Left lobe of liver (tissue), 2 donors: ENCODE results near the gene PRKD2. TPM values are rescaled to one million over a fixed set of nuclear protein-coding genes. Genes with fewer than 3 reads are reported as not detected.
A peak's percentile ranks its signal among the peaks of the same experiment; 100 is the strongest.

ENCODE experiments used
- ATAC-seq: fragments of 200-7000 bp; cut with Tn5 transposase; one replicate; pipeline ENCODE4 v1.9.1; 2020; ENCODE audit warnings: mild to moderate bottlenecking, moderate library complexity
- DNase-seq: peaks from one replicate; pipeline ENCODE4 v3.0.0-alpha.2; 2020; ENCODE audit warnings: low spot score
- total RNA-seq: library from RNA; stranded (reverse); gene quantifications from one replicate; pipeline ENCODE4 v1.2.1, GENCODE V29; 2021
- donor health status: DM: no; HTN: no; CAD: no; lungs with moderate emphysema.
- donor health status: DM: no; HTN: yes; CAD: no.

PRKD2 gene
- total RNA-seq, 1 donor from 2014 or later, result 13.7 TPM

DNA sequence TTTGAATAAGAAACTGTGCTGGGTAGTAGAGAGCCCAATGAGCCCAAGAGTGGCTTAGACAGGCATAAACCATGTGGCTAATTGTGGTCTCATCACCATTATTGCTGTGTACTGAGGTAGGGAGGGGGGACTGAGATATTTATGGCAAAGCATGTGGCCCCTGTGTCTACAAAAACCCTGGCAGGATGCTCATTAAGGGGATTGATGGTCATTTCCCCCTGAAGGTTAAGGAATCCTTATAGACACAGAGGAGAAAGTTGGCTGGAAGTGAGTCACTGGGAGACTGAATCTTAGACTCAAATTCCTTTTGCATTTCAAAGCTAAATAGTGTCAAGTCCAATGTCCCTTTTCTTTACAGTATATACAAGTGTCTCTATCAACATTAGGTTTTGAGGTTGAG is 46.1 kb downstream of the PRKD2 start:
- no peak for DNase-seq
- ATAC-seq, result no peak

DNA sequence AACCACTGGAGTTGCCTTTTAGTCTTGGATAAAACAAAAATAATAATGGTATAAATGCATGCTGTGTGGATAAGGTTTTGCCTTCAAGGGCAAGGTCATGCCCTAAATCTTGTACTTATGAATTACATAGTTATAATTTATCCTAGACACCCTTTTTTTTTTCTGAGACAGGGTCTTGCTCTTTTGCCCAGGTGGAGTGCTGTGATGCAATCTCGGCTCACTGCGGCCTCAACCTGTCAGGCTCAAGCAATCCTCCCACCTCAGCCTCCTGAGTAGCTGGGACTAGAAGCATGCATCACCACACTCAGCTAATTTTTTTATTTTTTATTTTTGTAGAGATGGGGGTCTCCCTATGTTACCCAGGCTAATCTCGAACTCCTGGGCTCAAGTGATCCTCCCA is 48.3 kb downstream of the PRKD2 start:
- no peak for DNase-seq
- no peak for ATAC-seq

DNA sequence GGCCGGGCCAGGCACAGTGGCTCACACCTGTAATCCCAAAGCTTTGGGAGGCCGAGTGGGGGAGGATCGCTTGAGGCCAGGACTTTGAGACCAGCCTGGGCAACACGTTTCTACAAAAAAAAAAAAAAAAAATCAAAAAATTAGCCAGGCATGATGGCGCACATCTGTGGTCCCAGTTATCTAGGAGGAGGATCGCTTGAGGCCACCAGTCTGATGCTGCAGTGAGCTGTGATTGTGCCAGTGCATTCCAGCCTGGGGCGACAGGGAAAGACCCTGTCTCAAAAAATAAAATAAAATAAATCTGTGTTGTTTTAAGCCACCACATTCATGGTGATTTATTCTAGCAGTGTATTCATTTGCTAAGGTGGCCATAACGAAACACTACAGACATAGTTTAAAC is 51.8 kb downstream of the PRKD2 start:
- DNase-seq (no peak), ATAC-seq (no peak)

DNA sequence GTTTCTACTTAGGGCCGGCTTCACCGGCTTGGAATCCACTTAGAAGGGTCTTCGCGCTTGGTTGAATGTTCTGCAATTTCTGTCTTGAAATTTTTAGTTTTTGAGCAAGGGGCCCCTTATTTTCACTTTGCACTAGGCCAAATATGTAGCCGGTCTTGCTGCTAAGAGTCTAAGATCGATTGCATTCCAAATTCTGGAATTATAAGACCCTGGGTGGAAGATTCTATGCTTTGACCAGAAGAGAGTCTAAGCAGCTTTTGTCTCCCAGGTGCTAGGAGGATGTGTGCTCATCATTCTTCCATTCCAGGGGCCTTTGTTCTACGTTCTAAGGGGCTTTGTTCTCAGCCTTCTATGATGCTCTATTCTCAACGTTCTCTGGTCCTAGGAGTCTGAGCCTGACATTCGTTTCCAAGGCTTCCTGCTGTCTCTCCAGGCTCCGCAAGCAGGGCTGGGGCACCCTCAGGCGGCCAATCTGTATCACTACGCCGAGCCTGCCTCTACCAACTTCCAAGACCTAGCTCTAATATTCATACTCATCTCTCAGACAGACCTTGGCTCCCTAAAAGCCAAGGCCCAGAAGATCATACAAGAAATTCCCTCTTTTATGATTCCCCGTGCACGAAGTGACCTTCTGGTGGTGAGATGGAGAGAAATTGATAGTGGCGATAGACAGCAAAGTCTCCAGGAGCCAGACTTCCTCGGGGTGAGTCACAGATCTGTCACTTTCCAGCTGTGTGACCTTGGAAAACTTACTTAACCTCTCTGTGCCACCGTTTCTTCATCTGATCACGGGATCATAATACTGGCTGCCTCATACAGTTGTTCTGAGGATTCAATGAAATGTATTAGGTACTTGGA is 55.0 kb downstream of the PRKD2 start:
- ATAC-seq (peak; percentile 71), DNase-seq (peak; percentile 76)

DNA sequence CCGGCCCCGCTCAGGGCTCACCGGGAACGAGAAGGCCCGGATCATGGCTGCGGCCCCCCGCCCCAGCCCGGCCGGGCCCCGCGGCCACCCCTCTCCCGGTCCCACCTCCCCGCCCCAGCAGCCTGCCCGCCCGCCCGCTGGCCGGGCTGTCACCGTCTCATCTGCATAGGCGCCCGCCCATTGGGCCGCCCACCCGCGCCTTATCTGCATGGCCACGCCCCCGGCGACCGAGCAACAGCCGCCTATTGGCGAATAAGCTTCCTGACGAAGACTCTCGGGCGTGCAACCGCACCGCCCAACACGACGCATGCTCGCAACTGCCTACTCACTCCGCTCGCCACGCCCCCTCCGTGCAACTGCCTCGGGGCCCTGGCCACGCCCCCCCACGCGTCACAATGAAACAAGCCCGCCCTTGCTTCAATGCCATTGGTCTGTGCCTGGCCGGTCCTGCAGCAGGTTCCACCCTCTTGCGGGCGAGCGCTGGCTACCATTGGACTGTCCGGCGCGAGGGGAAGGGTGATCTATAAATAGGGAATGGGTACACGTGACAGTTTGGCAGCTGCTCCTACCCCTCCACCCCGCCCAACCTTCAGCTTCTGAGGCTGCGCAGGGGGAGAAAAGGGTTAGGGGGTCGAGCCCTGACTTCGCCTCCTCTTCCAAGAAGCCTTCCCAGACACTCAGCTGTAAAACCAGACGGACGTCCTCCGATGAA is 55.7 kb downstream of the PRKD2 start, which contains the start of gene DACT3:
DACT3 (minus strand) TSS at position 163 of the 712 bp plus-strand sequence; CDS start at position 45, 118 bp downstream.
- ATAC-seq, result peak; percentile 92
- DNase-seq, result peak; percentile 100

DNA sequence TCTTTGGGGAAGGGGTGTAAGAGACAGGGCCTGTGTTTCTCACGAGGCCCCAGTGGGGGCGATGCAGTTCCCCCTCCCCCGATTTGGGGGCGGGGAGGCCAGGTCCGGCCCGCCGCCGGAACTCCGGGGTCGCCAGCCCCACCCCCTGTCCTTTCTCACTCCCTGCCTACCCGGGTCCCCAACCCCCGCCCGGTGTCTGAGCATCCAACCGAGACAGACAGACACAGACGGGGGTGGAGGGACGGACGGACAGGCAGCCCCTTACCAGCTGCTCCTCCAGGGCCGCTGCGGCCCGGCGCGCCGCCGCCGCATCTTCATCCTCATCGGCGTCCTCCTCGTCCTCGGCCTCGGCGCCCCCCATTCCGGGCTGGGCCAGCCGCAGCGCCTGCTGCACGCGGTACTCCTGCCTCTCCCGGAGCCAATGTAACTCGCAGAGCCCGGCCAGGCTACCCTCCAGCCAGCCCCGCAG is 56.3 kb downstream of the PRKD2 start:
- ATAC-seq, result no peak
- peak; percentile 65 for DNase-seq

DNA sequence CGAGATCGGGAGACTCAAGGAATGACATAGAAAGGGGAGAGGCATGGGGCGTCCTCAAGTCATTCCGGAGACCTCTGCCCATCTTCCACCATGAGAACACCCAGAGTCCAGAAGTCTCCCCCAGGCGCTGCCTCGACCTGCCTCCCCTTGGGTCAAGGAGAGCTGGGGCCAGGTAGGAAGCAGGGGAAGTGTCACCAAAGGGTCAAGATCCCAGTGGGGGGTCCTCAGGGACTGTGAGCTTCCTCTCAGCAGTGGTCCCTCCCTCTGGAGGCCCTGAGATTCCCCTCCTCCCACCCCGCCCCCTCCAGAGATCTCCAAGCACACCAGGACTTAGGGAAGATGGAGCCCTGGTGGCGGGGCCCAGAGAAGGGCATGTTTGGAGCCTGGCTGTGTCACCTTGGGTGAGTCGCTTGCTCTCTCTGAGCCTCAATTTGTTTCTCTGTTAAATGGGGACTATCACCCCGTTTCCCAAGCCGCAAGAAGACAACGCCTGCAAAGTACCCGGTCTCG is 56.9 kb downstream of the PRKD2 start:
- DNase-seq (no peak), ATAC-seq (no peak)

DNA sequence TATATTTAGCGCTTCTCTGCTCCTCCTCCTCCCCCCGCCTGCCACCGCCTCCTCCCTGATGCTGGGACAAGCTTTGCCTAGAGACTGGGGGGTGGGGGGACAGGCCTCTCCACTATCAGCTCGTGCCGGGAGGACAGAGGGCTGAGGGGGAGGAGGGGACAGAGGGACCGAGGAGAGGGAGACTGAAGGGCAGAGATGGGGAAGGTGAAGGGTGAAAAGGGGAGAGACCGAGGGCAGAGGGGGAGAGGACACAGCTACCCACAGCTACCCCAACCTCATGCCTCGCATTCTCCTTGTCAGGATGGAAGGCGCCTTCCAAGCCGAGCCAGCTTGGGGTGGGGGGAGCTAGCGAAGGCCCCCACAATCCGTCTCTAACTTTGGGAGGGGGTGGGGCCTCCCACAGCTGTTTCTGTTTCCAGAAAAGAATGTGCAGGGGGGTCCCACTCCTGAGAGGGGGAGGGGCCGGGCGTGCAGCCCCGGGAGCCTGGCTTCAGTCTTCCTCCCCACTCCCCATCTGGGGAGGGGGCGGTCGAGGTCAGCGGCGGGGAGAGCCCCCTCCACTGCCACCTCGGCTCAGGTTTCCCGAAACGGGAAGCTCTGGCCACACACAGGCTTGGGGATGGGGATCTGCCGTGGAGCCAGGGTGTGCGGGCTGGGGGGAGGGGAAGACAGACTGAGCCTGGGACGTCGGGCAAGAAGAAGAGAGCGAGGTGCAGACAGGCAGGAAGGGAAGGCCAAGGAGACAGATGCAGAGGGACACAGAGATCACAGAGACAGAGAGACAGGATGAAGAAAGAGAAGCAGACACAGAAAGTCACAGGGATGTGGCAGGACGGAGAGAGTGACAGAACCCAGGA is 57.5 kb downstream of the PRKD2 start:
- ATAC-seq, result no peak
- DNase-seq, result no peak

DNA sequence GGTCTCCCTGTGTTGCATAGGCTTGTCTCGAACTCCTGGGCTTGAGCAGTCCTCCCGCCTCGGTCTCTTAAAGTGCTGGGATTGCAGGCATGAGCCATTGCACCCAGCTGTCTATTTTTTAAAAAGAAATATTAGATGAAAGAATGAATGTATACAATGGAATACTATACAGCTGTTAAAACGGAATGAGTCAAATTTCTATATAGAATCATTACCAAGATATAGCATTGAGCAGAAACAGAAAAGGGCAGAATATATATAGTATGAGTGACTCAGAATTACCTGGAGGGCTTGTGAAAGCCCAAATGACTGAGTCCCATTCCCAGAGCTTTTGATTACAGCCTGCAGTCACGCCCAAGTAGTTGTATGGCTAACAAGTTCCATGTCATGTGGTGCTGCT is 60.4 kb downstream of the PRKD2 start:
- no peak for DNase-seq
- ATAC-seq, result no peak

DNA sequence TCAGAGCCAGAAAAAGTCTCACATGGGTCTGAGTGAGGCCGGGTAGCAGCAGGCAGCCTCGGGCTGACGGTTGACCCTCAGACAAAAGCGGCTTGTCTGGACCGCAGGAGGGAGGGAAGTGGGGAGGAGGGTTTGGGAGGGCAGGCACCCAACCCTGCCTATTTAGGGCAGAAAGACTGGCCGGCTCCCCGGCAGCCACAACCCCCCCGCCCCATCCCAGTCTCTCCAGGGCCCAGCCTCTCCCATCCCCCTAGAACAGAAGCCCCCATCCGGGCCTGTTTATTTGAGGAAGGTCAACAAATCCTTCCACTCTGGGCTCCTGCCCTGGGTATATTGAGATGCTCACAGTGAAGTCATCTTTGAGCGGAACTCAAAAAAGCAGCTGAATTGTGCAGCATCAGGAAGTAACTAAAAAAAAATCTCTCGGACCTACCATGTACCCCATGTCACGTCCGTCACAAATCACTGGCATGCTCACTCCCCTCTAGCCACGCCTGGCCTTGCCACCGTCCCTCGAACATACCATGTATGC is 62.2 kb downstream of the PRKD2 start:
- DNase-seq, result no peak
- peak; percentile 35 for ATAC-seq

DNA sequence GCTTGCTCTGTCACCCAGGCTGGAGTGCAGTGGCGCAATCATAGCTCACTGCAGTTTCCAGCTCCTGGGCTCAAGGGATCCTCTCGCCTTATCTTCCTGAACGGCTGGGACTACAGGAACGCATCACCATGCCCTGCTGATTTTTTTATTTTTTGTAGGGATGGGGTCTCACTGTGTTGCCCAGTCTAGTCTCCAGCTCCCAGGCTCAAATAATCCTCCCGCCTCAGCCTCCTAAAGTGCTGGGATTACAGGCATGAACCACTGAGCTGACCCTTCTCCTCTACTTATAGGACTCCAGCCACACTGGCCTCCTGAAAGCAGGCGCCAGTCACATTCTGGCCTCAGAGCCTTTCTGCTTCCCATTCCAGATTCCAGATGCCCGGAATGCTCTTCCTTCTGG is 66.5 kb downstream of the PRKD2 start:
- no peak for DNase-seq
- no peak for ATAC-seq

DNA sequence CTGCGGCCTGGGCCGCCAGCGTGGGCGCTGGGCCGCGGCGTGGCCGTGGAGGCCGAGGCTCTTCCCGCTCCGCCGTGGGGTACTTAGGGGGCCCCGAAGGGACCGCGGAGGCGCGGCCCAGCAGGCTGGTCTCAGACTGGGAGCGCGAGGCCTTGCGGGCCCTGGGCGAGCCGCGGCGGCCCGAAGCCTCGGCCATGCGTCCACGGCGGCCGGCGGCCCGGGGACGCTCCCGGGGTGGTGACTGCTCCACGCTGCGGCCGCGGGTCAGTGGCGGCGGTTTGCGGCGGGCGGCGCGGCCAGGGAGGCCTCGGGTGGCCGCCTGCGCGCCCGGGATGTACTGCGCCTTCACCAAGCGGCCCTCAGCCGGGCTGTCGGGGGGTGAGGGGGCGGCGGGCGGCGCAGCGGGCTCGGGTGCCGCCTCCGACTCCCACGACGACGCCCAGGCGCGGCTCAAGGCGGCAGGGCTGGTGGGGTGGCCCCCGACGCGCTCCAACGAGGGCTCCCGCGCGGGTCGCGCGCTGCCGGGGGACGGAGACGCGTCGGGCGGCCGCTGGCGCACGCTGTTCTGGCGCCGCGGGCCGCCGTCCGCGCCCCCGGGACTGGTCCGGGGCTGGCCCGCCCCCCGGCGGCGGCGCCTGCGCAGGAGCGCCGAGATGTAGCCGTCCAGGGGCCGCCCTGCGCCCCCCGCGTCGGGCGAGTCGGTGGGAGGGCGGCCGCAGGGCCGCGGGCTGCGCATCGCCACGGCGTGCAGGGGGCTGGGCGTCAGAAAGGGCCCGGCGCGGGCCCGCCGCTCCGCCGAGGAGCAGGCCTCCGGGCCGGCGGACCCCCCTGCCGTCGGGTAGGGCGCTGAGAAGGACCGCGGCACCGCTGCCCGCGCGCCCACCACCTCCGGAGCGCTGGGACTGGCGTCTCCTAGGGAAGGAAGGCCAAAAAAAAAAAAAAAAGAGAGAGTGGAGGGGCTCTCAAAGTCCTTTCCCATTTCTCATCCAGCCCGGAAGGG is 67.7 kb downstream of the PRKD2 start:
- DNase-seq, result no peak
- ATAC-seq, result no peak

DNA sequence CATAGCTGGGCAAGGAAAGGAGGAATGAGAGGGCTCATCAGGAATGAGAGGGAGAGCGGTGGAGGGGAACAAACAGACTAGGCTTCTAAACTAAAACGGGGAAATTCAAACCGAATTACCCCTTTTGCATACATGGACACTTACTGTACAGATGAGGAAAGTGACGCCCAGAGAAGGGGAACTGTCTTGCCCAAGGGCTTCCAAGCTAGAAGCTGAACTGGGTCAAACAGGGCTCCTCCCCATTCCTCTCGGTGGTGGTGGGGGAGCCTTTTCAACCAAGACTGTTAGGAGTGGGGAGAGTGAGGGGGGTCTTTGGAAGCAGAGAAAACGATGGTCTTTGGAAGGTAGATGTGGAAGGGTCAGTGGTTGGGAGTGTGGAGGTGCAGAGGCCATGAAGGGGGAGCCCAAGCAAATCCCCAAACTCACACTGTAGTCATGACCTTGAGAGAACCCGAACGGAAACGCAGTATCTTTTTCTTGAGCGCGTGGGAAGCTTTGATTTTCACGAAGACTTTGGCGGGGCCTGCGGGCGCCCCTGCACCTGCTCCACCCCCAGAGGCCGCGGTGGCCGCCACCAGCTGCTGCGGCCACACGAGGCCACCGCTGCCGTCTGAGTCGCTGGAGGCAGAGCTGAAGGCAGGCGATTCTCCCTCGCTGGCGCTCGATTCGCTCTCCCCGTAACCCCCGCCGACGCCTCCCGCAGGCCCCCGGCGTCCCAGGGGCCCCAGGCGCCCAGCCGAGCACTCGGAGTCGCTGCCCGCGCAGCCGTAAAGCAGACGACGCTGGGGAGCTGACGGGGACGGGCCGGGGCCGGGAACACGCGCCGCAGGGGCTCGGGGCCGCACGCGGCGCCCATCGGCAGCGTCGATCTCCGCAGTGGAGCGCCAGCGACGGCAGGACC is 68.6 kb downstream of the PRKD2 start:
- ATAC-seq (peak; percentile 47), DNase-seq (no peak)

DNA sequence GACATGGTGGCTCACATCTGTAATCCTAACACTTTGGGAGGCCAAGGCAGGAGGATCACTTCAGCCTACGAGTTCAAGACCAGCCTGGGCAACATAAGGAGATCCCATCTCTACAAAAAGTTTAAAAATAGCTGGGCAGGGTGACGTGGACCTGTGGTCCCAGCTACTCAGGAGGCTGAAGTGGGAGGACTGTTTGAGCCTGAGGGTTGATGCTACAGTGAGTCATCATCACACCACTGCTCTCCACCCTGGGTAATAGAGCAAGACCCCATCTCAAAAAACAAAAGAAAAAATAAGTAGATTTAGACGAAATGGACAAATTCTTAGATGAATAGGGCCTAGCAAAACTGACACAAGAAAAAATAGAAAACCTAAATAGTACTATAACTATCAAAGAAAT is 70.5 kb downstream of the PRKD2 start:
- DNase-seq (no peak), ATAC-seq (no peak)

DNA sequence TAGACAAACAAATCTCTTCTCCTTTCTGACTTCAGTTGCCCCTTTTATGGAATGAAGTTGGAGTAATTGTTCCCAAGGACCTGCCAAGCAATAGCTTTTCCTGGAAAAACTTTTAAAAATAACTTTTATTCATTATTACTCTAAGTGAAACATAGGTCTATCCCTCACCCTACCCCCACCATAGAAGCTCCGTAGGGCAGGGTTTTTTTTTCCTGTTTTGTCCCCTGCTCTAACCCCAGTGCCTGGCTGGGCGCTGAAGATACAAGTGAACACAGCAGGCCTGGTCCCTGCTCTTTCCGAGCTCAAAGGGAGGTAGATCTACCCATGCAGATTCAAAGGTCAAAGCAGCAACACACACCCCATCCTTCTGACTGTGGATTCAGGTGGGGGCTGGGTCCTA is 72.2 kb downstream of the PRKD2 start:
- no peak for ATAC-seq

DNA sequence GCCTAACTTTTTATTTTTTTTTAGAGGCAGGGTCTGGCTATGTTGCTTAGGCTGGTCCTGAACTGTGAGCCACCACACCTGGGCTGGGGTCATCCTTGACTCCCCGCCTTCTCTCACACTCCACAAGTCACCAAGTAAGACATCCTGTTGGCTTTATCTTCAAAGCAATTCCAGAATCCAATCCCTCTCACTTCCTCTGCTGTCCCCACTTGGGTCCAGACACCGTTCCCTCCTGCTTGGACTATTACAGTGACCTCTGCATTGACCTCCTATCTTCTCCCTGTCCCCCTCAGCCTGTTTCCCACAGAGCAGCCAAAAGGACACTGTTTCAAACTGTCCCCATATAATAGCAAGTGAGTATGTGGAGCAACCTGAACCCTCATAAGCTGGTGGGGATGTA is 76.3 kb downstream of the PRKD2 start:
- DNase-seq (no peak), ATAC-seq (no peak)

More for the DNA sequence above, 72.2 kb downstream of the PRKD2 start:
- no peak for DNase-seq

DNA sequence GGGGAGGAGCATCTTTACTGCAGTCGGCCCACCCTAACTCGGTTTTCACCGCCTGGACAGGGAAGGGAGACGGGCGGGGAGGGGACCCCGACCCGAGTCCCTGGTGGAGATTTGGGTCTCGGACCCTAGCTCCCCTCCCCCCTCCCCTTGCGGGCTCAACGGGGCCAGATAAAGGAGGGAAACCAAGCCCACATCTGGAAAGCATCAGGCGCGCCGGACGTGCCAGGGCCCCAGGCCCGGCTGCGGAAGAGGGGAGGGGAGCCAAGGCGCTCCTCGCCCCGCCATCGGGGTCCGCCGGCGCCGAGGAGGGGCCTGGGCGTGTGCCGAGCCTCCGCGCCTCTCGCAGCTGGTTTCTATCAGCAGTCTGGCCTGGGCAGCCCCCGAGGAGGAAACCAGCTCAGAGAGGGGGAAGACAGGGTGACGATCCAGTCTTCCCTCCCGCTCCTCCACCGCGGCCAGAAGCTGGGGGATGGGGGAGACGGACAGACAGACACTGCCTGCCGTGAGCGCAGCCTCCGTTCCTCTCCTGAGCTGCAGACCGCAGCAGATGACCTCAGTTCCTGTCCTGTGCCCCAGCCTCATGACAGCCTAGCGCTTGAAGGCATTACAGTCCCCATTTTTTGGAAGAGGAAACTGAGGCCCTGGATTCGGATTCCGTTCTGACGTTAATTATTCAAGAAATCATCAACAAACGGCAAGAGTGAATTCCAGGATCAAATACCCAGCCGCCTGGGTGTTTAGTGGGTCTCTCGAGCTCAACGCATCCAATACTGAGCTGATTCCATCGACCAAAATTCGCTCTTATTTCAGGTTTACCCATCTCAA is 77.3 kb downstream of the PRKD2 start:
- DNase-seq (no peak), ATAC-seq (peak; percentile 37)
